Heart right ventricle (tissue), 16 donors: ENCODE measurements around the gene KSR1. TPM values are rescaled to one million over a fixed set of nuclear protein-coding genes. Genes with fewer than 3 reads are reported as not detected.
A peak's percentile ranks its signal among the peaks of the same experiment; 100 is the strongest.

ENCODE experiments used
- ATAC-seq, 8 donors: fragments of 200-7000 bp; cut with Tn5 transposase; one replicate each; pipeline ENCODE4 v1.9.1; 2020; ENCODE audit warnings: mild to moderate bottlenecking in 8 of 8, moderate library complexity in 8 of 8, moderate number of reproducible peaks in 1 of 8
- DNase-seq, 2 donors: peaks; one replicate each; pipeline ENCODE4 v3.0.0-alpha.2; 2020
- H3K27ac ChIP-seq, 10 donors: fragments of 200-600 bp; sonication (generic) in 2 of 10; one replicate each; pipeline versions ENCODE4 v1.5.0 to v1.8.0; 2020 to 2022; ENCODE audit warnings: mild to moderate bottlenecking in 3 of 10
- H3K27me3 ChIP-seq, 7 donors: fragments of 200-600 bp; one replicate each; pipeline ENCODE4 v1.8.0; 2021 to 2022; ENCODE audit warnings: mild to moderate bottlenecking in 2 of 7
- H3K36me3 ChIP-seq, 9 donors: fragments of 200-600 bp; sonication (generic) in 1 of 9; one replicate each; pipeline versions ENCODE4 v1.5.0 to v1.8.0; 2020 to 2022; ENCODE audit warnings: mild to moderate bottlenecking in 2 of 9
- H3K4me1 ChIP-seq, 9 donors: fragments of 200-600 bp; sonication (generic) in 1 of 9; one replicate each; pipeline versions ENCODE4 v1.5.0 to v1.8.0; 2020 to 2022; ENCODE audit warnings: mild to moderate bottlenecking in 4 of 9
- H3K4me3 ChIP-seq, 10 donors: fragments of 200-600 bp; sonication (generic) in 2 of 10; one replicate each; pipeline versions ENCODE4 v1.5.0 to v1.8.0; 2020 to 2022; ENCODE audit warnings: mild to moderate bottlenecking in 7 of 10, moderate library complexity in 2 of 10
- H3K9me3 ChIP-seq, 11 donors: fragments of 200-600 bp in 10 of 11; sonication (generic) in 2 of 11; one replicate each; pipeline versions ENCODE4 v1.5.0 to v1.8.0; 2013 to 2022; ENCODE audit warnings: mild to moderate bottlenecking in 2 of 11, control low read depth in 1 of 11, moderate library complexity in 1 of 11
- WGBS, 2 donors: extraction: QIAGEN DNeasy Blood & Tissue Kit; methylation state at CpG; one replicate each; pipeline ENCODE4 v1.1.7; 2013; ENCODE audit warnings: inconsistent platforms in 1 of 2; 5-methylcytosine and 5-hydroxymethylcytosine counted together
- intact Hi-C, 10 donors: fragments of 100-400 bp; cut with DNase I; formaldehyde crosslinking; loops; one replicate each; pipeline versions ENCODE4 v1.11.1 to v1.14.2; 2022
- polyA plus RNA-seq, 2 donors: library from polyadenylated mRNA; stranded (reverse); fragments of 200-250 nt; gene quantifications; one replicate each; pipeline ENCODE4 v1.2.3, GENCODE V29; 2013
- total RNA-seq, 10 donors: library from RNA; stranded (reverse); fragmentation: NEBNext Ultra II Directional in 3 of 10; extraction: Animal tissue kit (Norgen Biotek cat#: 25700) in 3 of 10; gene quantifications; one replicate each; pipeline versions ENCODE4 v1.2.1 to v1.2.4, GENCODE V29; 2021 to 2023
- TF ChIP-seq, protein P1 (sequence below), 9 donors: fragments of 200-600 bp; sonication (generic) in 2 of 9; IDR thresholded peaks; one replicate each; pipeline versions ENCODE4 v1.5.0 to v1.8.0; 2021 to 2022; ENCODE audit warnings: antibody characterized with exemption in 9 of 9, mild to moderate bottlenecking in 5 of 9, moderate library complexity in 1 of 9
- donor health status: Arrhythmogenic right ventricular cardiomyopathy.
- donor health status: ischemic (EF 13 %, LVEDD 7.1; RV severe dilation, severe dysfunction).
- donor health status: healthy with polysubstance abuse.
- donor health status: DM: no; HTN: yes; CAD: no.
- donor health status: DM: no; HTN: no; CAD: no.
- donor health status: ischemic (EF 25% LVEDD 6.9; RV normal size, moderate dysfunction).
- donor health status: ischemic (EF 25% LVEDD 5.7; RV mildly dilated, moderate dysfunction).
- donor health status: healthy.
- donor health status: DM: yes; HTN: yes; CAD: no.
- donor health status: Ischemic cardiomyopathy.
- donor health status: ischemic (EF 35%, LVEDD 5.7; RV mildly dilated, moderate dysfunction).
- donor health status: nonischemic (EF 11% LVEDD 7.7; RV severe dilation, severe dysfunction).
- donor health status: DM: yes; HTN: yes; CAD: no.
- donor health status: PGD.
- donor health status: ischemic (EF 29% LVEDD 5.4; RV normal size, mild dysfunction).
- donor health status: nonischemic (EF 23%, LVEDD 6.1; RV moderate dilation, normal function).

KSR1 gene
- total and polyA plus RNA-seq, 12 donors: 5.6 to 19.6 (median 8.6) TPM

DNA sequence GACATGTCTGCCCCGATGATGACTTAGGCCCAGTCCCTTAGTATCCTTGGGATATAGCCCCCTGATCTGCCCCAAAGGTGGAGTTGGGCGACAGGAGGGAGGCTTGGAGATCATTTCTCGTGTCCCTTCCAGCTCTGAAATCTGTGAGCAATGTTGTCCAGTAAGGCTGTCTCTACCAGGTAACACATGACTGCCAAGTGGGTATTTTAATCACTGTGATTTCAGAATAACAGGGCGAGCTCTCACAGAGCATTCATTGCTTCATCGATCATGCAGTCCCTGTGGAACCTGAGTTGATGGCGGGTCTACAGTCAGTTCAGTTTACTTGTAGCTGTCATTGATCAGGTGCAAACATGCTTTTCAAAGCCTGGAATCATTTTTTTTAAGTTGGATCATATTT is 39.2 kb downstream of the KSR1 start:
- H3K4me3 ChIP-seq: no peak overlapping the region

DNA sequence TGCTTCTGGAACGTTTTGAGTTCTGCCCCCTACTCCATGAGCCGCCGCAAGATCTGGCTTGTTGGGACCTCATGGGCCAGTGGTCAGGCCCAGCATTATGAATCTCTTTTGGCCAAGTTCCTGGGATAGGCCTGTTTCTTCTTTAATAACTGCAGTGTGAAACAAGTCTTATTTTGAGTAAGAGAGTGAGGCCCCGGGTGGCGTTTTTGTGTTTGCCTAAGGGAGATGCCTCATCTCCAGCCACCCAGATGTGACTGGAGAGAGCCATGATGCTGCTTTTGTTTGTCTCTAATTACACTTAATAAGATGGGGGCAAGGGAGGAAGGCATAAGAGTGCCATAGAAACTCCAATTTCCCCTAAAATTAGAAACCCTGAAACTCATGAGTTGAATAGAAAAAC is 39.8 kb downstream of the KSR1 start:
- no peak overlapping the region for H3K4me3 ChIP-seq
- peaks cover 0 to 4% (median 0%) of the 10 kb centered on the region in 11 donors for H3K9me3 ChIP-seq
- DNase-seq: no peak
- no peaks in the 10 kb centered on the region for H3K27me3 ChIP-seq
- TF ChIP-seq, protein P1, sequence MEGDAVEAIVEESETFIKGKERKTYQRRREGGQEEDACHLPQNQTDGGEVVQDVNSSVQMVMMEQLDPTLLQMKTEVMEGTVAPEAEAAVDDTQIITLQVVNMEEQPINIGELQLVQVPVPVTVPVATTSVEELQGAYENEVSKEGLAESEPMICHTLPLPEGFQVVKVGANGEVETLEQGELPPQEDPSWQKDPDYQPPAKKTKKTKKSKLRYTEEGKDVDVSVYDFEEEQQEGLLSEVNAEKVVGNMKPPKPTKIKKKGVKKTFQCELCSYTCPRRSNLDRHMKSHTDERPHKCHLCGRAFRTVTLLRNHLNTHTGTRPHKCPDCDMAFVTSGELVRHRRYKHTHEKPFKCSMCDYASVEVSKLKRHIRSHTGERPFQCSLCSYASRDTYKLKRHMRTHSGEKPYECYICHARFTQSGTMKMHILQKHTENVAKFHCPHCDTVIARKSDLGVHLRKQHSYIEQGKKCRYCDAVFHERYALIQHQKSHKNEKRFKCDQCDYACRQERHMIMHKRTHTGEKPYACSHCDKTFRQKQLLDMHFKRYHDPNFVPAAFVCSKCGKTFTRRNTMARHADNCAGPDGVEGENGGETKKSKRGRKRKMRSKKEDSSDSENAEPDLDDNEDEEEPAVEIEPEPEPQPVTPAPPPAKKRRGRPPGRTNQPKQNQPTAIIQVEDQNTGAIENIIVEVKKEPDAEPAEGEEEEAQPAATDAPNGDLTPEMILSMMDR (IDR thresholded peaks at IDR 0.05): no peak
- intact Hi-C loops: loop anchor here in 5 of 10 donors (10.0 kb wide), 5 partner anchors 59 to 141 kb away; no protein-coding TSS in a partner anchor
- H3K36me3 ChIP-seq: no peaks in the 10 kb centered on the region
- H3K4me1 ChIP-seq: peaks cover 0 to 37% (median 26%) of the 10 kb centered on the region in 9 donors
- ATAC-seq: no peak
- WGBS, 2 donors: 86 to 92% methylated on average over 5 of the region's 5 CpGs
- H3K27ac ChIP-seq: no peak overlapping the region

More for the DNA sequence above, 39.2 kb downstream of the KSR1 start:
- intact Hi-C loops: loop anchor here in 5 of 10 donors (10.0 kb wide), 5 partner anchors 59 to 141 kb away; no protein-coding TSS in a partner anchor
- ATAC-seq (no peak), DNase-seq (no peak)
- Histone ChIP-seq H3K4me1 (peaks cover 0 to 37% (median 26%) of the 10 kb centered on the region in 9 donors), H3K27me3 (no peaks in the 10 kb centered on the region), H3K9me3 (no peaks in the 10 kb centered on the region), H3K27ac (peak overlapping the region in 1 of 10 donors; percentile 73), H3K36me3 (no peaks in the 10 kb centered on the region)
- WGBS, 2 donors: 92 to 96% methylated on average over 6 of the region's 6 CpGs
- TF ChIP-seq, protein P1 (IDR thresholded peaks at IDR 0.05): no peak

DNA sequence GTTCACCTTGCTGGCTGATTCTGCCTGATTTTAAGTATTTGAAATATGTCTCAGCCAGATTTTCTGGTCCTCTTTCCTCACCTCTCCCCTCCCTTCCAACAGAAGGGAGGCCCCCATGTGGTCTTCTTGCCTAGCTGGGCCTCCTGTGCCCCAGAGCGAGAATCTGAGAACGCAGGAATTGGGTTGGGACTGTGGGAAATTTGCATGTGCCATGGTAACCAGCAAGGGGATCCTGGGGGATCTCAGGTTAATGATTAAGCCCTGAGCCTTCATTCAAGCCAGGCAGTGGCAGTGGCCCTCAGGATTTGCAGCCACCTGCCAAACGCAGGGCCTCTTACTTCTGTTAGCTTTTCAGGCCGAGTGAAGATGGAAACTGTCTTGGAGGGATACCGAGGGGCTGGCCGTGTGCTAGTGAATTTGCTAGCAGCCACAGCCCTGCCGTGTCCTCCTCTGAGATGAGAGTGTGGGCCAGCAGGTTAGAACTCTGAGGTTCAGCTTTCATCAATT is 40.2 kb downstream of the KSR1 start:
- H3K4me1 ChIP-seq: peaks cover 0 to 37% (median 26%) of the 10 kb centered on the region in 9 donors
- no peak for ATAC-seq
- no peak for DNase-seq
- intact Hi-C loops: loop anchor here in 5 of 10 donors (10.0 kb wide), 5 partner anchors 58 to 142 kb away; no protein-coding TSS in a partner anchor
- no peaks in the 10 kb centered on the region for H3K27me3 ChIP-seq
- TF ChIP-seq, protein P1 (IDR thresholded peaks at IDR 0.05): no peak
- H3K27ac ChIP-seq: no peak overlapping the region
- WGBS, 2 donors: 95 to 97% methylated on average over 7 of the region's 7 CpGs
- H3K4me3 ChIP-seq: no peak overlapping the region
- no peaks in the 10 kb centered on the region for H3K36me3 ChIP-seq
- H3K9me3 ChIP-seq: peaks cover 0 to 9% (median 0%) of the 10 kb centered on the region in 11 donors

DNA sequence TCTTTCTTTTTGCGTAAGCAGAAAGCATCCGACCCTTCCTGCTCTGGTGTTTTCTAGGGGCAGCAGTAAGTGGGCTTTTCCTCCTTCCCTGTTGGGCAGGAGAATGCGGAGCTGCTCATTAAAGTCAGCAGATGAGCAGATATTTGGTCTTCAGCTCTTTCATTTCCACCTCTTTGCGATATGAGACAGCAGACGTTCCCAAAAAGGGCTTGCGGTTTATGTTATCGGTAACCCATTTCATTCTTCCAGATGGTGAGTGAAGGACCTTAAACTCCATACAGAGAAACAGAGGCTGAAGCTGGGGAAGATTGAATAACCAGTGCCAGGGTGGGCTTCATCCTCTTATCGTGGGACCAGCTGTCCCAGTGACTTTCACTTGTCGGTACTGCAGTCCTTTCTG is 40.7 kb downstream of the KSR1 start:
- Histone ChIP-seq H3K4me3 (no peak overlapping the region), H3K9me3 (peaks cover 0 to 12% (median 0%) of the 10 kb centered on the region in 11 donors), H3K4me1 (peaks cover 0 to 32% (median 27%) of the 10 kb centered on the region in 9 donors), H3K36me3 (no peaks in the 10 kb centered on the region), H3K27me3 (no peaks in the 10 kb centered on the region), H3K27ac (no peak overlapping the region)
- ATAC-seq: no peak
- DNase-seq: no peak
- WGBS, 2 donors: 91 to 93% methylated on average over 9 of the region's 9 CpGs
- TF ChIP-seq, protein P1 (IDR thresholded peaks at IDR 0.05): no peak
- intact Hi-C loops: loop anchor here in 5 of 10 donors (10.0 kb wide), 5 partner anchors 58 to 142 kb away; no protein-coding TSS in a partner anchor
